Endothelial cell of umbilical vein (primary cell): ENCODE measurements around the gene CAPZA2. TPM values are rescaled to one million over a fixed set of nuclear protein-coding genes. Genes with fewer than 3 reads are reported as not detected.

Source experiments
- BruUV-seq: library from RNA; stranded (reverse); fragments of 400-500 nt; replicated peaks from 2 replicates; lab custom pipeline; 2021; lab: Mats Ljungman, UMichigan
- CTCF ChIA-PET: fragments of 300-600, 350-600 bp; sonication (Branson Sonifier 250); formaldehyde crosslinking; loops from one replicate; lab custom pipeline; 2021; ENCODE audit warnings: antibody characterized with exemption, inconsistent platforms; lab: Charles Lee
- POLR2A ChIA-PET: fragments of 300-600, 350-600 bp; sonication (Branson Sonifier 250); formaldehyde crosslinking; loops from one replicate; lab custom pipeline; 2021; ENCODE audit warnings: antibody characterized with exemption, inconsistent platforms; lab: Charles Lee
- DNase-seq: peaks from one replicate; pipeline ENCODE4 v3.0.0-alpha.2; 2011; ENCODE audit warnings: low read depth, low spot score
- FAIRE-seq: peaks from 2 replicates; lab custom pipeline; 2011; peaks lifted over from hg19 to GRCh38; lab: Jason Lieb, UNC
- H2AFZ ChIP-seq: 2 replicates; pipeline ENCODE4 v1.6.0; 2012; ENCODE audit warnings: low read depth, low read length, control low read depth, inconsistent platforms
- H3K27ac ChIP-seq: 2 replicates; pipeline ENCODE4 v1.5.1; 2011; ENCODE audit warnings: low read depth, mild to moderate bottlenecking, control low read depth, low read length, moderate library complexity; ENCODE audit not compliant: insufficient read depth
- H3K27me3 ChIP-seq, 2 experiments: 2 replicates each; pipeline versions ENCODE4 v1.6.0 to v1.6.1; 2011; ENCODE audit warnings: low read length in 2 of 2, mixed read lengths in 1 of 2; ENCODE audit not compliant: control insufficient read depth in 2 of 2, insufficient read depth in 2 of 2
- H3K36me3 ChIP-seq, 2 experiments: 2 replicates in 1 of 2; 3 replicates in 1 of 2; pipeline ENCODE4 v1.5.1; 2011; ENCODE audit warnings: low read length in 2 of 2, mild to moderate bottlenecking in 1 of 2, moderate library complexity in 1 of 2; ENCODE audit not compliant: control insufficient read depth in 2 of 2, insufficient read depth in 2 of 2; ENCODE audit errors: extremely low read depth in 1 of 2
- H3K4me1 ChIP-seq: 3 replicates; pipeline ENCODE4 v1.5.1; 2011; ENCODE audit warnings: mild to moderate bottlenecking, low read length; ENCODE audit not compliant: control insufficient read depth, insufficient read depth; ENCODE audit errors: extremely low read depth
- H3K4me2 ChIP-seq: 2 replicates; pipeline ENCODE4 v1.6.1; 2011; ENCODE audit warnings: low read length, control low read depth, mixed read lengths; ENCODE audit not compliant: insufficient read depth
- H3K4me3 ChIP-seq, 3 experiments: fragments of 200-600 bp in 1 of 3; sonication (generic), shearing (Covaris generic) in 1 of 3; replicated peaks in 1 of 3; 2 replicates each; pipeline ENCODE4 v1.5.1; 2011 to 2016; ENCODE audit warnings: control low read depth in 3 of 3, low read length in 3 of 3, mild to moderate bottlenecking in 2 of 3, inconsistent platforms in 1 of 3, low read depth in 1 of 3, moderate library complexity in 1 of 3; ENCODE audit not compliant: insufficient read depth in 1 of 3
- H3K79me2 ChIP-seq: 2 replicates; pipeline ENCODE4 v1.6.0; 2012; ENCODE audit warnings: low read length, inconsistent platforms; ENCODE audit not compliant: control insufficient read depth, insufficient read depth
- H3K9ac ChIP-seq: replicated peaks from 2 replicates; pipeline ENCODE3; 2011; ENCODE audit warnings: low read length, control low read depth; ENCODE audit not compliant: insufficient read depth; ENCODE audit errors: extremely low read depth
- H3K9me1 ChIP-seq: replicated peaks from 3 replicates; pipeline ENCODE4 v1.6.0; 2011; ENCODE audit warnings: mild to moderate bottlenecking, low read length; ENCODE audit not compliant: control insufficient read depth, insufficient read depth; ENCODE audit errors: extremely low read depth
- H3K9me3 ChIP-seq: replicated peaks from 2 replicates; pipeline ENCODE4 v1.5.1; 2012; ENCODE audit warnings: low read length, inconsistent platforms; ENCODE audit not compliant: control insufficient read depth, insufficient read depth
- H4K20me1 ChIP-seq: replicated peaks from 2 replicates; pipeline ENCODE3; 2011; ENCODE audit warnings: mild to moderate bottlenecking, low read length; ENCODE audit not compliant: control insufficient read depth, insufficient read depth; ENCODE audit errors: extremely low read depth
- EZH2 ChIP-seq: IDR thresholded peaks from 2 replicates; pipeline ENCODE4 v1.6.1; 2012; ENCODE audit warnings: borderline replicate concordance, low read depth, mild to moderate bottlenecking, moderate library complexity, low read length, inconsistent platforms; ENCODE audit not compliant: severe bottlenecking
- FOS ChIP-seq: IDR thresholded peaks from 2 replicates; pipeline ENCODE4 v1.6.1; 2011; ENCODE audit warnings: mild to moderate bottlenecking, low read length, moderate library complexity, borderline replicate concordance; ENCODE audit not compliant: insufficient read depth
- GATA2 ChIP-seq: IDR thresholded peaks from 2 replicates; pipeline ENCODE4 v1.7.0; 2011; ENCODE audit warnings: low read depth, mild to moderate bottlenecking, moderate library complexity, mixed read lengths, low read length; ENCODE audit not compliant: insufficient read length, insufficient read depth
- JUN ChIP-seq: IDR thresholded peaks from 2 replicates; pipeline ENCODE4 v1.6.1; 2011; ENCODE audit warnings: borderline replicate concordance, low read depth; ENCODE audit not compliant: insufficient read length, insufficient read depth
- MYC ChIP-seq: IDR thresholded peaks from one replicate; pipeline ENCODE4 v1.6.1; 2011; ENCODE audit warnings: mild to moderate bottlenecking, low read depth, low read length
- POLR2A ChIP-seq: IDR thresholded peaks from 2 replicates; pipeline ENCODE4 v1.6.1; 2012; ENCODE audit warnings: low read depth, mild to moderate bottlenecking, control low read depth, low read length
- POLR2AphosphoS5 ChIP-seq: IDR thresholded peaks from 2 replicates; pipeline ENCODE4 v1.6.1; 2012; ENCODE audit warnings: low read depth, mild to moderate bottlenecking, control low read depth, low read length, moderate library complexity; ENCODE audit not compliant: insufficient read depth
- dilution Hi-C: fragments of 300-500 bp; cut with MboI; formaldehyde crosslinking; loops from one replicate; pipeline ENCODE4 v1.15.0; 2019; ENCODE audit warnings: low sequenced_read_pairs; ENCODE audit not compliant: extremely low pct_ligation_motif_present
- intact Hi-C: fragments of 100-400 bp; cut with micrococcal nuclease; formaldehyde crosslinking; loops from one replicate; pipeline ENCODE4 v1.10.0; 2022
- polyA plus RNA-seq, 4 experiments: library from polyadenylated mRNA; depleted of rRNA in 3 of 4; stranded (reverse) in 3 of 4; unstranded in 1 of 4; fragments of >200 nt; gene quantifications; 2 replicates each; pipeline versions ENCODE4 v1.2.1 to v1.2.3, GENCODE V29; 2011 to 2012; ENCODE audit warnings: missing spikeins in 1 of 4
- total RNA-seq: library from RNA; stranded (reverse); gene quantifications from 2 replicates; pipeline ENCODE4 v1.2.3, GENCODE V29; 2021
- TF ChIP-seq, protein P1 (sequence below), 2 donors: IDR thresholded peaks; 1 replicate in 1 of 2; 2 replicates in 1 of 2; pipeline ENCODE4 v1.5.1; 2011; ENCODE audit warnings: low read length in 2 of 2, mild to moderate bottlenecking in 2 of 2, moderate library complexity in 2 of 2, control low read depth in 1 of 2, inconsistent platforms in 1 of 2, low read depth in 1 of 2; ENCODE audit not compliant: insufficient read depth in 1 of 2; ENCODE audit errors: extremely low read depth in 1 of 2
- TF ChIP-seq, protein P2 (sequence below): IDR thresholded peaks from 2 replicates; pipeline ENCODE4 v1.6.1; 2011; ENCODE audit not compliant: insufficient read depth, insufficient read length

Gene CAPZA2
- total and polyA plus RNA-seq, 2 donors (not counting 3 experiments of a cell fraction or from before 2014, with no cell fraction given): 48.1 to 347 TPM

DNA sequence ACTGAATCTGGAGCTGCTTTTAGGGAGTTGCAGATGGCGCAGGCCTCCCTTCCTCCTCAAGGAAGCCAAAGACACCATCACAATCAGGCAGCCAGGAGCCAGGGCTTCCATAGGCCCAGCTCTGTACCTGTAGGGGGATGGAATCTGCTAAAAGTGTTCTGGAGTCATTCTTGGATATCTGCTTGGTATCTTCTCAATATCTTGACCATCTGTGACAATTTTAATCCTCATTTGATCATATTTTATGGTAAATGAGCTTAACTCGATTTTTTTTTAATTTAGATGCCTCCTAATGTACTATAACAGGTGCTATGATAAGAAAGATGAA lies 94.1 kb downstream of the CAPZA2 start:
- no peak overlapping the region for H3K4me3 ChIP-seq

More for the DNA sequence above, 94.1 kb downstream of the CAPZA2 start:
- Histone ChIP-seq H3K36me3 (no peaks in the 10 kb centered on the region), H3K4me1 (peaks cover 24% of the 10 kb centered on the region), H3K9me1 (no peaks in the 10 kb centered on the region), H2AFZ (no peak overlapping the region), H3K27ac (no peak overlapping the region), H4K20me1 (no peaks in the 10 kb centered on the region), H3K27me3 (no peaks in the 10 kb centered on the region), H3K4me2 (no peak overlapping the region), H3K9ac (no peak overlapping the region), H3K79me2 (peaks cover 59% of the 10 kb centered on the region), H3K9me3 (no peaks in the 10 kb centered on the region)
- dilution Hi-C loops (no loop called here), intact Hi-C loops (no loop called here)
- DNase-seq: no peak
- ChIA-PET POLR2A (no interaction called here), CTCF (interaction anchor here (1.1 to 1.4 kb wide), 3 partner anchors 14 to 171 kb away, joined by 4 to 5 read pairs (median 4); no protein-coding TSS in a partner anchor)
- FAIRE-seq: no peak
- TF ChIP-seq, protein P1, sequence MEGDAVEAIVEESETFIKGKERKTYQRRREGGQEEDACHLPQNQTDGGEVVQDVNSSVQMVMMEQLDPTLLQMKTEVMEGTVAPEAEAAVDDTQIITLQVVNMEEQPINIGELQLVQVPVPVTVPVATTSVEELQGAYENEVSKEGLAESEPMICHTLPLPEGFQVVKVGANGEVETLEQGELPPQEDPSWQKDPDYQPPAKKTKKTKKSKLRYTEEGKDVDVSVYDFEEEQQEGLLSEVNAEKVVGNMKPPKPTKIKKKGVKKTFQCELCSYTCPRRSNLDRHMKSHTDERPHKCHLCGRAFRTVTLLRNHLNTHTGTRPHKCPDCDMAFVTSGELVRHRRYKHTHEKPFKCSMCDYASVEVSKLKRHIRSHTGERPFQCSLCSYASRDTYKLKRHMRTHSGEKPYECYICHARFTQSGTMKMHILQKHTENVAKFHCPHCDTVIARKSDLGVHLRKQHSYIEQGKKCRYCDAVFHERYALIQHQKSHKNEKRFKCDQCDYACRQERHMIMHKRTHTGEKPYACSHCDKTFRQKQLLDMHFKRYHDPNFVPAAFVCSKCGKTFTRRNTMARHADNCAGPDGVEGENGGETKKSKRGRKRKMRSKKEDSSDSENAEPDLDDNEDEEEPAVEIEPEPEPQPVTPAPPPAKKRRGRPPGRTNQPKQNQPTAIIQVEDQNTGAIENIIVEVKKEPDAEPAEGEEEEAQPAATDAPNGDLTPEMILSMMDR (IDR thresholded peaks at IDR 0.05; ENCODE audit: extremely low read depth in 1 of 2, insufficient read depth in 1 of 2, low read depth in 1 of 2, low read length in 2 of 2): no peak
- TF ChIP-seq, protein P2, sequence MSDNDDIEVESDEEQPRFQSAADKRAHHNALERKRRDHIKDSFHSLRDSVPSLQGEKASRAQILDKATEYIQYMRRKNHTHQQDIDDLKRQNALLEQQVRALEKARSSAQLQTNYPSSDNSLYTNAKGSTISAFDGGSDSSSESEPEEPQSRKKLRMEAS: no peak
- TF ChIP-seq POLR2AphosphoS5: no peak
- TF ChIP-seq JUN: no peak
- no peak for TF ChIP-seq GATA2
- TF ChIP-seq EZH2: no peak
- no peak for TF ChIP-seq FOS
- TF ChIP-seq POLR2A: no peak
- no peak for TF ChIP-seq MYC
- BruUV-seq: no TSS peak
